K562 (cell line): ENCODE measurements around the gene HES4. TPM values are rescaled to one million over a fixed set of nuclear protein-coding genes. Genes with fewer than 3 reads are reported as not detected.

Experiments
- ARID4B ChIP-seq: sonication (generic); formaldehyde crosslinking; IDR thresholded peaks from 2 replicates; pipeline ENCODE4 v1.8.0; 2022; ENCODE audit warnings: mild to moderate bottlenecking, missing genetic modification reagents
- BMI1 ChIP-seq: fragments of 150-350 bp; IDR thresholded peaks from 2 replicates; pipeline ENCODE4 v1.6.1; 2014; ENCODE audit warnings: low read length
- CCAR2 ChIP-seq: fragments of 200-400 bp; formaldehyde crosslinking; IDR thresholded peaks from 2 replicates; pipeline ENCODE4 v1.6.1; 2017; ENCODE audit warnings: mild to moderate bottlenecking, low read depth, low read length
- DIDO1 ChIP-seq: fragments of 450-650 bp; IDR thresholded peaks from 2 replicates; pipeline ENCODE4 v1.6.1; 2016; ENCODE audit warnings: low read depth, missing biosample characterization, missing genetic modification characterization
- FOS ChIP-seq: IDR thresholded peaks from 3 replicates; pipeline ENCODE4 v1.6.1; 2011; ENCODE audit not compliant: insufficient read length; ENCODE audit errors: extremely low read depth
- FOXJ3 ChIP-seq: sonication (generic); formaldehyde crosslinking; IDR thresholded peaks from 2 replicates; pipeline ENCODE4 v1.4.0; 2020; ENCODE audit warnings: mild to moderate bottlenecking, missing genetic modification reagents
- FUS ChIP-seq: fragments of 200-400 bp; formaldehyde crosslinking; optimal IDR thresholded peaks from 2 replicates; pipeline ENCODE3; 2017; ENCODE audit warnings: low read depth, low read length
- GATA2 ChIP-seq: sonication (generic); formaldehyde crosslinking; IDR thresholded peaks from 2 replicates; pipeline ENCODE4 v1.4.0; 2020; ENCODE audit warnings: mild to moderate bottlenecking, missing genetic modification reagents
- IFI16 ChIP-seq: fragments of 250-450 bp; sonication (Bioruptor Pico); IDR thresholded peaks from 2 replicates; pipeline ENCODE4 v2.1.2; 2022; ENCODE audit warnings: mild to moderate bottlenecking, inconsistent platforms
- IRF9 ChIP-seq: fragments of 450-650 bp; IDR thresholded peaks from 2 replicates; pipeline ENCODE4 v1.6.1; 2016; ENCODE audit warnings: missing biosample characterization, missing genetic modification characterization
- MCM5 ChIP-seq: fragments of 450-650 bp; IDR thresholded peaks from 2 replicates; pipeline ENCODE4 v1.6.1; 2016; ENCODE audit warnings: low read depth
- MCM7 ChIP-seq, 2 experiments: fragments of 450-650 bp; IDR thresholded peaks; 2 replicates each; pipeline ENCODE4 v1.6.1; 2016 to 2018
- PCBP1 ChIP-seq: fragments of 200-400 bp; formaldehyde crosslinking; IDR thresholded peaks from 2 replicates; pipeline ENCODE4 v1.6.1; 2018; ENCODE audit warnings: mild to moderate bottlenecking, low read depth, low read length; ENCODE audit not compliant: poor library complexity, severe bottlenecking
- VEZF1 ChIP-seq: fragments of 200-800 bp; sonication (Bioruptor generic); IDR thresholded peaks from 2 replicates; pipeline ENCODE4 v1.6.1; 2017; ENCODE audit warnings: missing genetic modification characterization, missing compliant biosample characterization
- XRCC4 ChIP-seq: IDR thresholded peaks from one replicate; pipeline ENCODE4 v1.6.1; 2011; ENCODE audit not compliant: insufficient read depth, insufficient read length; ENCODE audit errors: extremely low read depth
- ZKSCAN8 ChIP-seq: fragments of 200-800 bp; sonication (Bioruptor generic); IDR thresholded peaks from 2 replicates; pipeline ENCODE4 v1.6.1; 2016; ENCODE audit warnings: missing genetic modification characterization, missing compliant biosample characterization
- ZNF23 ChIP-seq: fragments of 250-450 bp; sonication (Bioruptor Pico); IDR thresholded peaks from 2 replicates; pipeline ENCODE4 v1.4.0; 2020; ENCODE audit warnings: mild to moderate bottlenecking
- ZNF3 ChIP-seq: fragments of 250-450 bp; sonication (Bioruptor Pico); IDR thresholded peaks from 2 replicates; pipeline ENCODE4 v1.5.0; 2021; ENCODE audit warnings: mild to moderate bottlenecking, moderate library complexity
- ZNF347 ChIP-seq: fragments of 450-650 bp; formaldehyde crosslinking; IDR thresholded peaks from 2 replicates; pipeline ENCODE4 v1.4.0; 2020; ENCODE audit warnings: low read depth, mild to moderate bottlenecking, moderate library complexity
- ZNF507 ChIP-seq: conservative IDR thresholded peaks from 2 replicates; pipeline ENCODE4 v1.6.1; 2017; ENCODE audit warnings: missing genetic modification characterization, missing compliant biosample characterization
- ZNF764 ChIP-seq: fragments of 250-450 bp; sonication (Bioruptor Pico); IDR thresholded peaks from 2 replicates; pipeline ENCODE4 v1.4.0; 2020; ENCODE audit warnings: low read depth, mild to moderate bottlenecking, moderate library complexity
- ZNF830 ChIP-seq: fragments of 250-450 bp; sonication (Bioruptor Pico); IDR thresholded peaks from 2 replicates; pipeline ENCODE4 v1.5.0; 2021; ENCODE audit warnings: mild to moderate bottlenecking
- ZSCAN32 ChIP-seq: fragments of 450-650 bp; formaldehyde crosslinking; IDR thresholded peaks from 2 replicates; pipeline ENCODE4 v1.4.0; 2020; ENCODE audit warnings: mild to moderate bottlenecking, moderate library complexity
- polyA plus RNA-seq, 8 experiments: library from polyadenylated mRNA; depleted of rRNA in 4 of 8; stranded (reverse) in 5 of 8; unstranded in 3 of 8; fragments of >200 nt; fragmentation: Nextera tagmentation in 2 of 8; fragmentation: Illumina TruSeq in 1 of 8; extraction: Ambion mirVana in 2 of 8; extraction: Trizol in 1 of 8; gene quantifications; 2 replicates each; pipeline versions ENCODE4 v1.2.1 to v1.2.3, GENCODE V29; 2011 to 2014; ENCODE audit warnings: inconsistent platforms in 1 of 8, missing spikeins in 1 of 8
- total RNA-seq, 7 experiments: library from RNA; depleted of rRNA in 6 of 7; stranded (reverse); fragments of >200 nt in 6 of 7; fragmentation: Illumina TruSeq in 2 of 7; extraction: Trizol in 2 of 7; gene quantifications; 2 replicates each; pipeline versions ENCODE4 v1.2.1 to v1.2.3, GENCODE V29; 2011 to 2021; ENCODE audit warnings: low replicate concordance in 1 of 7

HES4 gene
- total and polyA plus RNA-seq, 9 of the 15 experiments (the other 6 are each of a cell fraction or from before 2014, with no cell fraction given) = 0.21 to 43.7 (median 5.3) TPM; not detected in 2

GRCh38 chr1:1004780-1005697 is 5.1 kb upstream of the HES4 start (continued):
- TF ChIP-seq MCM7 (IDR thresholded peaks at IDR 0.05) (no peak), BMI1 (no peak), PCBP1 (no peak), ZNF764 (no peak), VEZF1 (CRISPR knock-in tag) (peak; percentile 91), IRF9 (no peak), ZNF830 (CRISPR knock-in tag) (no peak), ZNF23 (CRISPR knock-in tag) (no peak), DIDO1 (tag) (peak; percentile 41; the same call in 1 of the 2 replicates), FOS (no peak), FUS (no peak), XRCC4 (no peak), ZKSCAN8 (CRISPR knock-in tag) (no peak), ZNF347 (CRISPR knock-in tag) (no peak), FOXJ3 (CRISPR knock-in tag) (no peak), ZNF3 (CRISPR knock-in tag) (no peak), MCM5 (no peak), GATA2 (peak; percentile 83), ZSCAN32 (CRISPR knock-in tag) (no peak), ZNF507 (tag) (no peak), ARID4B (CRISPR knock-in tag) (0 out of 2 replicates have a peak, but pooled peaks have one; percentile 49), CCAR2 (no peak), IFI16 (no peak)
